ENCODE data around the gene LIFR.

- no peak for TF ChIP-seq CTCF (IDR thresholded peaks at IDR 0.05; ENCODE audit: borderline replicate concordance, extremely low read depth, low read length, poor library complexity, severe bottlenecking)
- no peak for TF ChIP-seq EZH2 (IDR thresholded peaks at IDR 0.05; ENCODE audit: borderline replicate concordance, low read depth, low read length, severe bottlenecking)
Measured at GRCh38 chr5:38603691-38604090, 47.2 kb upstream of the LIFR start.

Data from DND-41 (cell line).